Measurements from ENCODE around the gene PPIL1. TPM values are rescaled to one million over a fixed set of nuclear protein-coding genes. Genes with fewer than 3 reads are reported as not detected.

PPIL1 gene
- total RNA-seq, 1 donor from 2014 or later = 33.4 TPM

- Mint-ChIP-seq H3K27ac (ENCODE audit: unreplicated experiment) (no peak overlapping the region), H3K27me3 (ENCODE audit: unreplicated experiment) (peaks cover 10% of the 10 kb centered on the region), H3K36me3 (ENCODE audit: low read depth, unreplicated experiment) (peaks cover 4% of the 10 kb centered on the region), H3K9me3 (ENCODE audit: unreplicated experiment) (no peaks in the 10 kb centered on the region), H3K4me1 (ENCODE audit: unreplicated experiment) (peaks cover 48% of the 10 kb centered on the region), H3K4me3 (ENCODE audit: unreplicated experiment) (no peak overlapping the region)
- no peak for DNase-seq (ENCODE audit: low spot score)
- no peak for TF ChIP-seq CTCF (IDR thresholded peaks at IDR 0.05; ENCODE audit: unreplicated experiment)
These were observed 68.7 kb downstream of the PPIL1 start for GRCh38 chr6:36805917-36806316.

- peaks cover 45% of the 10 kb centered on the region for H3K4me1 Mint-ChIP-seq (ENCODE audit: unreplicated experiment)
- H3K27me3 Mint-ChIP-seq (ENCODE audit: unreplicated experiment) = peaks cover 10% of the 10 kb centered on the region
- no peak for DNase-seq (ENCODE audit: low spot score)
- H3K4me3 Mint-ChIP-seq (ENCODE audit: unreplicated experiment) = no peak overlapping the region
- peak overlapping the region; percentile 93 for H3K27ac Mint-ChIP-seq (ENCODE audit: unreplicated experiment)
- peaks cover 6% of the 10 kb centered on the region for H3K36me3 Mint-ChIP-seq (ENCODE audit: low read depth, unreplicated experiment)
- no peaks in the 10 kb centered on the region for H3K9me3 Mint-ChIP-seq (ENCODE audit: unreplicated experiment)
- TF ChIP-seq CTCF (IDR thresholded peaks at IDR 0.05; ENCODE audit: unreplicated experiment) = no peak
These were observed 69.4 kb downstream of the PPIL1 start for GRCh38 chr6:36805096-36805797.

Other genes with a start within 250 kb of the PPIL1 start
- 48.4 TPM for gene CDKN1A, start 196.1 kb downstream of the PPIL1 start, total RNA-seq (ENCODE audit: unreplicated experiment)
- gene RAB44, start 177.0 kb downstream of the PPIL1 start, total RNA-seq (ENCODE audit: unreplicated experiment) = not detected
- 24.9 TPM for gene CPNE5, start 35.4 kb downstream of the PPIL1 start, total RNA-seq (ENCODE audit: unreplicated experiment)
- gene C6orf89, start 11.1 kb upstream of the PPIL1 start, total RNA-seq (ENCODE audit: unreplicated experiment) = 43.2 TPM
- gene PI16, start 79.9 kb upstream of the PPIL1 start, total RNA-seq (ENCODE audit: unreplicated experiment) = 20.5 TPM
- 304 TPM for gene MTCH1, start 111.4 kb upstream of the PPIL1 start, total RNA-seq (ENCODE audit: unreplicated experiment)
- 0.10 TPM for gene FGD2, start 130.9 kb upstream of the PPIL1 start, total RNA-seq (ENCODE audit: unreplicated experiment)

Measured in endothelial cell (in vitro differentiated cells).